PC-3 (cell line): Measurements from ENCODE around the gene B4GALT7. TPM values are rescaled to one million over a fixed set of nuclear protein-coding genes. Genes with fewer than 3 reads are reported as not detected.

Experiments used
- ATAC-seq: fragments of 200-7000 bp; cut with Tn5 transposase; 2 replicates; pipeline ENCODE4 v1.9.1; 2020; ENCODE audit warnings: mild to moderate bottlenecking, moderate library complexity
- BruUV-seq: library from RNA; stranded (reverse); fragments of 400-500 nt; replicated peaks from 2 replicates; lab custom pipeline; 2021; lab: Mats Ljungman, UMichigan
- CTCF ChIA-PET: fragments of 300-600 bp; sonication (Branson Sonifier 250); formaldehyde crosslinking; loops from one replicate; lab custom pipeline; 2022; ENCODE audit warnings: antibody characterized with exemption; lab: Charles Lee
- POLR2A ChIA-PET: fragments of 300-600 bp; sonication (Branson Sonifier 250); formaldehyde crosslinking; loops from one replicate; lab custom pipeline; 2022; ENCODE audit warnings: antibody characterized with exemption; ENCODE audit not compliant: unreplicated experiment; lab: Charles Lee
- DNase-seq: peaks from one replicate; pipeline ENCODE4 v3.0.0-alpha.2; 2015
- H2AFZ ChIP-seq: fragments of 300-600 bp; sonication (generic); 2 replicates; pipeline ENCODE4 v1.6.0; 2016; ENCODE audit warnings: antibody characterized with exemption, low read length
- H3F3A ChIP-seq: fragments of 300-600 bp; sonication (generic); one replicate; pipeline ENCODE4 v1.6.0; 2017; ENCODE audit warnings: antibody characterized with exemption, low read length, control low read depth, mild to moderate bottlenecking; ENCODE audit not compliant: unreplicated experiment
- H3K27ac ChIP-seq: fragments of 300-600 bp; sonication (generic); 2 replicates; pipeline ENCODE4 v1.5.1; 2016; ENCODE audit warnings: mild to moderate bottlenecking, low read length
- H3K27me3 ChIP-seq: fragments of 300-600 bp; sonication (generic); 2 replicates; pipeline ENCODE4 v1.6.1; 2016; ENCODE audit warnings: low read length, mixed read lengths
- H3K36me3 ChIP-seq: fragments of 300-600 bp; sonication (generic); 2 replicates; pipeline ENCODE4 v1.6.1; 2016; ENCODE audit warnings: low read depth, mixed run types, low read length, mixed read lengths
- H3K4me1 ChIP-seq: fragments of 300-600 bp; sonication (generic); 2 replicates; pipeline ENCODE4 v1.5.1; 2016; ENCODE audit warnings: low read length; ENCODE audit not compliant: insufficient read depth
- H3K4me2 ChIP-seq: fragments of 300-600 bp; sonication (generic); 2 replicates; pipeline ENCODE4 v1.6.0; 2016; ENCODE audit warnings: low read length
- H3K4me3 ChIP-seq: fragments of 300-600 bp; sonication (generic); 2 replicates; pipeline ENCODE4 v1.5.1; 2016; ENCODE audit warnings: mild to moderate bottlenecking, low read length, mixed read lengths
- H3K79me2 ChIP-seq: fragments of 300-600 bp; sonication (generic); 2 replicates; pipeline ENCODE4 v1.6.1; 2017; ENCODE audit warnings: low read length, mixed read lengths
- H3K9ac ChIP-seq: fragments of 300-600 bp; sonication (generic); 2 replicates; pipeline ENCODE4 v1.6.0; 2016; ENCODE audit warnings: mild to moderate bottlenecking, low read length
- H3K9me2 ChIP-seq: fragments of 300-600 bp; sonication (generic); replicated peaks from 2 replicates; pipeline ENCODE4 v1.6.1; 2016; ENCODE audit warnings: mixed run types, low read length, mixed read lengths
- H3K9me3 ChIP-seq: fragments of 300-600 bp; sonication (generic); 2 replicates; pipeline ENCODE4 v1.6.1; 2016; ENCODE audit warnings: low read length, mixed read lengths
- H4K20me1 ChIP-seq: fragments of 300-600 bp; sonication (generic); 2 replicates; pipeline ENCODE4 v1.6.1; 2016; ENCODE audit warnings: low read length, mixed read lengths
- CTCF ChIP-seq: fragments of 300-600 bp; sonication (generic); conservative IDR thresholded peaks from 2 replicates; pipeline ENCODE4 v1.5.1; 2017; ENCODE audit warnings: antibody characterized with exemption, low read depth, mild to moderate bottlenecking, low read length
- EZH2 ChIP-seq: fragments of 300-600 bp; sonication (generic); IDR thresholded peaks from one replicate; pipeline ENCODE4 v1.6.1; 2017; ENCODE audit warnings: antibody characterized with exemption, mild to moderate bottlenecking, low read length; ENCODE audit not compliant: unreplicated experiment
- EZH2phosphoT487 ChIP-seq: fragments of 300-600 bp; sonication (generic); IDR thresholded peaks from 2 replicates; pipeline ENCODE4 v1.6.1; 2018; ENCODE audit warnings: mild to moderate bottlenecking, antibody characterized with exemption, low read length, borderline replicate concordance
- intact Hi-C: fragments of 100-400 bp; cut with micrococcal nuclease; formaldehyde crosslinking; loops from 2 replicates; pipeline ENCODE4 v1.9.0; 2023
- total RNA-seq: library from RNA; depleted of rRNA; stranded (reverse); fragments of >200 nt; gene quantifications from 2 replicates; pipeline ENCODE4 v1.2.3, GENCODE V29; 2014

B4GALT7 gene
- total RNA-seq, 1 experiment from 2014 or later, result 33.8 TPM

GRCh38 chr5:177578316-177578715, 21.6 kb upstream of the B4GALT7 start:
- Histone ChIP-seq H3K4me1 (no peaks in the 10 kb centered on the region), H3K27me3 (peaks cover 12% of the 10 kb centered on the region; the same call in 1 of the 2 replicates), H3K36me3 (no peaks in the 10 kb centered on the region), H3K4me2 (no peak overlapping the region), H3K9ac (no peak overlapping the region), H4K20me1 (no peaks in the 10 kb centered on the region), H3K9me2 (no peaks in the 10 kb centered on the region), H3F3A (no peaks in the 10 kb centered on the region), H3K9me3 (no peaks in the 10 kb centered on the region), H2AFZ (no peak overlapping the region), H3K79me2 (no peaks in the 10 kb centered on the region), H3K27ac (no peak overlapping the region), H3K4me3 (no peak overlapping the region)
- CTCF ChIA-PET, result no interaction called here
- POLR2A ChIA-PET, result no interaction called here
- no TSS peak for BruUV-seq
- no peak for TF ChIP-seq EZH2
- TF ChIP-seq EZH2phosphoT487, result no peak
- TF ChIP-seq CTCF, result no peak
- no peak for ATAC-seq
- intact Hi-C loops, result no loop called here
- DNase-seq, result no peak

- no peak for ATAC-seq
- no peaks in the 10 kb centered on the region for H3K9me3 ChIP-seq
- DNase-seq, result no peak
- H3K9me2 ChIP-seq, result no peaks in the 10 kb centered on the region
- intact Hi-C loops, result no loop called here
- CTCF ChIA-PET, result no interaction called here
- H3K4me2 ChIP-seq, result no peak overlapping the region
- TF ChIP-seq CTCF (no peak), EZH2phosphoT487 (no peak)
- no peak overlapping the region for H3K4me3 ChIP-seq
- no TSS peak for BruUV-seq
- H3K9ac ChIP-seq, result no peak overlapping the region
- peaks cover 15% of the 10 kb centered on the region for H3K79me2 ChIP-seq
- H2AFZ ChIP-seq, result no peak overlapping the region
- POLR2A ChIA-PET, result no interaction called here
- H3K27ac ChIP-seq, result no peak overlapping the region
- peaks cover 12% of the 10 kb centered on the region for H3K4me1 ChIP-seq
- 0 out of 2 replicates have a peak, but pooled peaks cover 5% of the 10 kb centered on the region for H4K20me1 ChIP-seq
- H3K27me3 ChIP-seq, result peaks cover 29% of the 10 kb centered on the region; the same call in 1 of the 2 replicates
- H3K36me3 ChIP-seq, result peaks cover 3% of the 10 kb centered on the region
- no peaks in the 10 kb centered on the region for H3F3A ChIP-seq
Observed at GRCh38 chr5:177588413-177588909, 11.5 kb upstream of the B4GALT7 start.

GRCh38 chr5:177590406-177590805, 9.5 kb upstream of the B4GALT7 start:
- Histone ChIP-seq H3K4me2 (no peak overlapping the region), H3F3A (no peaks in the 10 kb centered on the region), H3K9ac (no peak overlapping the region), H3K27ac (no peak overlapping the region), H2AFZ (no peak overlapping the region), H4K20me1 (0 out of 2 replicates have a peak, but pooled peaks cover 7% of the 10 kb centered on the region), H3K9me3 (no peaks in the 10 kb centered on the region), H3K79me2 (peaks cover 21% of the 10 kb centered on the region), H3K4me3 (no peak overlapping the region), H3K27me3 (peaks cover 15% of the 10 kb centered on the region; the same call in 1 of the 2 replicates), H3K4me1 (peaks cover 14% of the 10 kb centered on the region), H3K36me3 (peaks cover 22% of the 10 kb centered on the region), H3K9me2 (no peaks in the 10 kb centered on the region)
- ATAC-seq (no peak), DNase-seq (no peak)
- BruUV-seq, result no TSS peak
- TF ChIP-seq EZH2phosphoT487 (no peak), EZH2 (no peak), CTCF (no peak)
- CTCF ChIA-PET, result no interaction called here
- POLR2A ChIA-PET, result no interaction called here
- intact Hi-C loops, result no loop called here
